Effector memory CD4-positive, alpha-beta T cell (primary cell): ENCODE measurements around the gene NTRK2.

Experiments
- DNase-seq, 3 donors: peaks; one replicate each; pipeline ENCODE4 v3.0.0-alpha.2; 2020
- H3K27ac ChIP-seq: 2 replicates; pipeline ENCODE4 v1.7.0; 2013; ENCODE audit warnings: mild to moderate bottlenecking, low read length, moderate library complexity; ENCODE audit not compliant: insufficient read depth, poor library complexity, severe bottlenecking
- H3K27me3 ChIP-seq: replicated peaks from 2 replicates; pipeline ENCODE4 v1.7.0; 2013; ENCODE audit warnings: mild to moderate bottlenecking, low read length; ENCODE audit not compliant: insufficient read depth, control insufficient read depth, poor library complexity, severe bottlenecking
- H3K36me3 ChIP-seq: 2 replicates; pipeline ENCODE4 v1.7.0; 2013; ENCODE audit warnings: mild to moderate bottlenecking, low read length, moderate library complexity; ENCODE audit not compliant: control insufficient read depth, insufficient read depth
- H3K4me1 ChIP-seq: 2 replicates; pipeline ENCODE4 v1.7.0; 2013; ENCODE audit warnings: low read length, mild to moderate bottlenecking; ENCODE audit not compliant: control insufficient read depth, insufficient read depth, poor library complexity, severe bottlenecking
- H3K4me3 ChIP-seq: 2 replicates; pipeline ENCODE4 v1.7.0; 2013; ENCODE audit warnings: low read length, low read depth, mild to moderate bottlenecking; ENCODE audit not compliant: insufficient read depth, poor library complexity, severe bottlenecking
- H3K9me3 ChIP-seq: 2 replicates; pipeline ENCODE4 v1.7.0; 2013; ENCODE audit warnings: mild to moderate bottlenecking, low read length, moderate library complexity; ENCODE audit not compliant: control insufficient read depth

Gene NTRK2

GRCh38 chr9:84851935-84852585, 182.5 kb downstream of the NTRK2 start:
- no peaks in the 10 kb centered on the region for H3K4me1 ChIP-seq
- no peak for DNase-seq
- no peaks in the 10 kb centered on the region for H3K9me3 ChIP-seq
- no peak overlapping the region for H3K27ac ChIP-seq
- no peaks in the 10 kb centered on the region for H3K36me3 ChIP-seq
- no peak overlapping the region for H3K4me3 ChIP-seq
- no peaks in the 10 kb centered on the region for H3K27me3 ChIP-seq

GRCh38 chr9:84852617-84853301, 183.2 kb downstream of the NTRK2 start:
- Histone ChIP-seq H3K9me3 (no peaks in the 10 kb centered on the region), H3K4me1 (no peaks in the 10 kb centered on the region), H3K27me3 (no peaks in the 10 kb centered on the region), H3K36me3 (no peaks in the 10 kb centered on the region), H3K4me3 (no peak overlapping the region), H3K27ac (no peak overlapping the region)
- DNase-seq: no peak

GRCh38 chr9:84856181-84856632, 186.7 kb downstream of the NTRK2 start:
- Histone ChIP-seq H3K27me3 (no peaks in the 10 kb centered on the region), H3K9me3 (no peaks in the 10 kb centered on the region), H3K36me3 (no peaks in the 10 kb centered on the region), H3K4me3 (no peak overlapping the region), H3K4me1 (no peaks in the 10 kb centered on the region), H3K27ac (no peak overlapping the region)
- no peak for DNase-seq

- Histone ChIP-seq H3K4me1 (no peaks in the 10 kb centered on the region), H3K27ac (no peak overlapping the region), H3K36me3 (no peaks in the 10 kb centered on the region), H3K27me3 (no peaks in the 10 kb centered on the region), H3K4me3 (no peak overlapping the region), H3K9me3 (no peaks in the 10 kb centered on the region)
- no peak for DNase-seq
Measured at GRCh38 chr9:84857211-84857610, 187.7 kb downstream of the NTRK2 start.

GRCh38 chr9:84858364-84858763, 188.8 kb downstream of the NTRK2 start:
- Histone ChIP-seq H3K27me3 (no peaks in the 10 kb centered on the region), H3K4me1 (no peaks in the 10 kb centered on the region), H3K4me3 (no peak overlapping the region), H3K36me3 (no peaks in the 10 kb centered on the region), H3K27ac (no peak overlapping the region), H3K9me3 (no peaks in the 10 kb centered on the region)
- no peak for DNase-seq

GRCh38 chr9:84860249-84861115, 191.0 kb downstream of the NTRK2 start:
- H3K36me3 ChIP-seq: no peaks in the 10 kb centered on the region
- no peaks in the 10 kb centered on the region for H3K27me3 ChIP-seq
- no peak overlapping the region for H3K4me3 ChIP-seq
- DNase-seq: no peak
- no peak overlapping the region for H3K27ac ChIP-seq
- no peaks in the 10 kb centered on the region for H3K4me1 ChIP-seq
- H3K9me3 ChIP-seq: no peaks in the 10 kb centered on the region

GRCh38 chr9:84861455-84861854, 191.9 kb downstream of the NTRK2 start:
- Histone ChIP-seq H3K27me3 (no peaks in the 10 kb centered on the region), H3K27ac (no peak overlapping the region), H3K4me3 (no peak overlapping the region), H3K9me3 (no peaks in the 10 kb centered on the region), H3K36me3 (no peaks in the 10 kb centered on the region), H3K4me1 (no peaks in the 10 kb centered on the region)
- DNase-seq: no peak

GRCh38 chr9:84862308-84862707, 192.8 kb downstream of the NTRK2 start:
- DNase-seq: no peak
- H3K4me1 ChIP-seq: no peaks in the 10 kb centered on the region

GRCh38 chr9:84862810-84863287, 193.3 kb downstream of the NTRK2 start:
- H3K36me3 ChIP-seq: no peaks in the 10 kb centered on the region
- DNase-seq: no peak
- no peak overlapping the region for H3K27ac ChIP-seq
- H3K4me3 ChIP-seq: no peak overlapping the region
- H3K4me1 ChIP-seq: no peaks in the 10 kb centered on the region
- H3K27me3 ChIP-seq: no peaks in the 10 kb centered on the region
- no peaks in the 10 kb centered on the region for H3K9me3 ChIP-seq

More at GRCh38 chr9:84862308-84862707, 192.8 kb downstream of the NTRK2 start:
- no peak overlapping the region for H3K27ac ChIP-seq
- no peaks in the 10 kb centered on the region for H3K36me3 ChIP-seq
- no peaks in the 10 kb centered on the region for H3K27me3 ChIP-seq
- no peaks in the 10 kb centered on the region for H3K9me3 ChIP-seq
- no peak overlapping the region for H3K4me3 ChIP-seq
